IMR-90 (cell line): ENCODE measurements around the gene HOXA7. TPM values are rescaled to one million over a fixed set of nuclear protein-coding genes. Genes with fewer than 3 reads are reported as not detected.

Experiments
- ATAC-seq: fragments of 200-7000 bp; cut with Tn5 transposase; 2 replicates; pipeline ENCODE4 v1.9.1; 2020; ENCODE audit warnings: low read depth, mild to moderate bottlenecking, moderate library complexity
- BruUV-seq: library from RNA; stranded (reverse); fragments of 400-500 nt; replicated peaks from 2 replicates; lab custom pipeline; 2021; lab: Mats Ljungman, UMichigan
- CTCF ChIA-PET: fragments of 300-600 bp; formaldehyde crosslinking; extraction: SDS; loops from one replicate; lab custom pipeline; 2021; ENCODE audit warnings: antibody characterized with exemption; lab: Yijun Ruan, JAX
- POLR2A ChIA-PET: fragments of 300-600 bp; sonication (Branson Sonifier 250); formaldehyde crosslinking; loops from one replicate; lab custom pipeline; 2022; ENCODE audit warnings: antibody characterized with exemption; ENCODE audit not compliant: unreplicated experiment; lab: Charles Lee
- DNase-seq: peaks from one replicate; pipeline ENCODE4 v3.0.0; 2013
- H2AFZ ChIP-seq: replicated peaks from 2 replicates; pipeline ENCODE3; 2013; ENCODE audit warnings: low read length, mild to moderate bottlenecking; ENCODE audit not compliant: poor library complexity
- H2AK5ac ChIP-seq: 2 replicates; pipeline ENCODE4 v1.6.1; 2013; ENCODE audit warnings: low read depth, low read length, inconsistent platforms
- H2AK9ac ChIP-seq: replicated peaks from 2 replicates; pipeline ENCODE3; 2013; ENCODE audit warnings: mild to moderate bottlenecking, low read depth, low read length, moderate library complexity; ENCODE audit not compliant: poor library complexity
- H2BK120ac ChIP-seq: 2 replicates; pipeline ENCODE4 v1.6.1; 2013; ENCODE audit warnings: low read depth, low read length, inconsistent platforms
- H2BK15ac ChIP-seq: 3 replicates; pipeline ENCODE4 v1.6.1; 2013; ENCODE audit warnings: low read depth, low read length, inconsistent platforms
- H2BK20ac ChIP-seq: 2 replicates; pipeline ENCODE4 v1.6.1; 2013; ENCODE audit warnings: low read depth, mild to moderate bottlenecking, inconsistent platforms, low read length, moderate library complexity
- H2BK5ac ChIP-seq: 2 replicates; pipeline ENCODE4 v1.6.1; 2013; ENCODE audit warnings: mild to moderate bottlenecking, low read depth, low read length, inconsistent platforms; ENCODE audit not compliant: poor library complexity, severe bottlenecking
- H3K14ac ChIP-seq: replicated peaks from 2 replicates; pipeline ENCODE4 v1.6.1; 2013; ENCODE audit warnings: low read depth, low read length, inconsistent platforms
- H3K18ac ChIP-seq: 2 replicates; pipeline ENCODE4 v1.6.1; 2013; ENCODE audit warnings: low read depth, low read length, control low read depth
- H3K23ac ChIP-seq: 2 replicates; pipeline ENCODE4 v1.6.1; 2013; ENCODE audit warnings: low read depth, low read length, inconsistent platforms
- H3K27ac ChIP-seq: 2 replicates; pipeline ENCODE4 v1.5.1; 2013; ENCODE audit warnings: mild to moderate bottlenecking, control low read depth, low read length; ENCODE audit not compliant: insufficient read depth
- H3K27me3 ChIP-seq: 2 replicates; pipeline ENCODE4 v1.6.1; 2013; ENCODE audit warnings: low read length; ENCODE audit not compliant: control insufficient read depth, insufficient read depth
- H3K36me3 ChIP-seq: 2 replicates; pipeline ENCODE4 v1.6.1; 2013; ENCODE audit warnings: low read length, mixed read lengths; ENCODE audit not compliant: control insufficient read depth, insufficient read depth
- H3K4ac ChIP-seq: 2 replicates; pipeline ENCODE4 v1.6.1; 2013; ENCODE audit warnings: low read depth, low read length, inconsistent platforms
- H3K4me1 ChIP-seq: 2 replicates; pipeline ENCODE4 v1.6.1; 2013; ENCODE audit warnings: low read length, mixed read lengths; ENCODE audit not compliant: control insufficient read depth, insufficient read depth
- H3K4me2 ChIP-seq: 2 replicates; pipeline ENCODE4 v1.6.1; 2013; ENCODE audit warnings: low read depth, mild to moderate bottlenecking, control low read depth, low read length, moderate library complexity
- H3K4me3 ChIP-seq: 2 replicates; pipeline ENCODE4 v1.5.1; 2013; ENCODE audit warnings: low read depth, mild to moderate bottlenecking, control low read depth, low read length, moderate library complexity; ENCODE audit not compliant: insufficient read depth
- H3K56ac ChIP-seq: 2 replicates; pipeline ENCODE4 v1.6.1; 2013; ENCODE audit warnings: low read length, inconsistent platforms; ENCODE audit not compliant: insufficient read depth; ENCODE audit errors: extremely low read depth
- H3K79me1 ChIP-seq, 2 experiments: 2 replicates each; pipeline ENCODE4 v1.6.1; 2013; ENCODE audit warnings: low read length in 2 of 2, inconsistent platforms in 1 of 2, low read depth in 1 of 2
- H3K9ac ChIP-seq: 2 replicates; pipeline ENCODE4 v1.6.1; 2013; ENCODE audit warnings: low read depth, low read length, control low read depth
- H3K9me1 ChIP-seq: 2 replicates; pipeline ENCODE4 v1.6.1; 2013; ENCODE audit warnings: low read length, inconsistent platforms; ENCODE audit not compliant: insufficient read depth
- H3K9me3 ChIP-seq: 2 replicates; pipeline ENCODE4 v1.6.1; 2013; ENCODE audit warnings: low read length; ENCODE audit not compliant: control insufficient read depth, insufficient read depth
- H4K20me1 ChIP-seq: 2 replicates; pipeline ENCODE4 v1.6.1; 2013; ENCODE audit warnings: low read length, inconsistent platforms; ENCODE audit not compliant: insufficient read depth
- H4K5ac ChIP-seq: 2 replicates; pipeline ENCODE4 v1.6.1; 2013; ENCODE audit warnings: mild to moderate bottlenecking, low read depth, low read length, control low read depth
- H4K8ac ChIP-seq, 2 experiments: 2 replicates each; pipeline ENCODE4 v1.6.1; 2013; ENCODE audit warnings: low read depth in 2 of 2, low read length in 2 of 2, control low read depth in 1 of 2, inconsistent platforms in 1 of 2
- H4K91ac ChIP-seq: 2 replicates; pipeline ENCODE4 v1.6.1; 2013; ENCODE audit warnings: low read depth, low read length, inconsistent platforms; ENCODE audit not compliant: insufficient read depth
- BHLHE40 ChIP-seq: fragments of 150-350 bp; IDR thresholded peaks from 2 replicates; pipeline ENCODE4 v1.6.1; 2016; ENCODE audit warnings: mild to moderate bottlenecking, low read depth, low read length
- CEBPB ChIP-seq: IDR thresholded peaks from 2 replicates; pipeline ENCODE4 v1.6.1; 2012; ENCODE audit warnings: low read depth, low read length, improper control_type of control experiment
- CHD1 ChIP-seq: IDR thresholded peaks from 2 replicates; pipeline ENCODE4 v1.6.1; 2012; ENCODE audit warnings: low read depth, low read length, improper control_type of control experiment
- ELK1 ChIP-seq: fragments of 150-350 bp; IDR thresholded peaks from 2 replicates; pipeline ENCODE4 v1.6.1; 2016; ENCODE audit warnings: low read depth, mild to moderate bottlenecking, low read length, moderate library complexity, borderline replicate concordance
- NFE2L2 ChIP-seq: fragments of 150-350 bp; IDR thresholded peaks from 2 replicates; pipeline ENCODE4 v1.6.1; 2016; ENCODE audit warnings: low read depth, mild to moderate bottlenecking, low read length
- POLR2A ChIP-seq: IDR thresholded peaks from 2 replicates; pipeline ENCODE4 v1.6.1; 2012; ENCODE audit warnings: mild to moderate bottlenecking, low read depth, low read length
- RFX5 ChIP-seq: IDR thresholded peaks from 2 replicates; pipeline ENCODE4 v1.8.0; 2012; ENCODE audit warnings: low read depth, mild to moderate bottlenecking, low read length, moderate library complexity
- SMC3 ChIP-seq: fragments of 150-350 bp; IDR thresholded peaks from 2 replicates; pipeline ENCODE4 v1.6.1; 2016; ENCODE audit warnings: low read depth, mild to moderate bottlenecking, antibody characterized with exemption, low read length, moderate library complexity
- WGBS, 2 experiments: methylation state at CpG; one replicate each; pipeline versions ENCODE4 v1.1.5 to v1.1.7; 2013; ENCODE audit warnings: missing lambda C conversion rate in 2 of 2; ENCODE audit not compliant: insufficient read length in 1 of 2; ENCODE audit errors: extremely low coverage in 2 of 2; 5-methylcytosine and 5-hydroxymethylcytosine counted together
- dilution Hi-C: fragments of 300-500 bp; cut with HindIII; formaldehyde crosslinking; loops from one replicate; pipeline ENCODE4 v1.14.3; 2018; ENCODE audit warnings: low sequenced_read_pairs; ENCODE audit not compliant: unreplicated experiment
- in situ Hi-C: fragments of 300-500 bp; cut with MboI; formaldehyde crosslinking; loops from 3 replicates; pipeline ENCODE4 v1.14.3; 2019; ENCODE audit warnings: low sequenced_read_pairs, inconsistent platforms, mixed read lengths
- intact Hi-C: fragments of 100-400 bp; cut with micrococcal nuclease; formaldehyde crosslinking; loops from 2 replicates; pipeline ENCODE4 v1.10.0; 2022
- polyA plus RNA-seq, 3 experiments: library from polyadenylated mRNA; depleted of rRNA; stranded (reverse); fragments of >200 nt; gene quantifications; 2 replicates each; pipeline ENCODE4 v1.2.3, GENCODE V29; 2012; ENCODE audit warnings: low replicate concordance in 1 of 3
- total RNA-seq: library from RNA; depleted of rRNA; stranded (reverse); fragments of >200 nt; gene quantifications from 2 replicates; pipeline ENCODE4 v1.2.3, GENCODE V29; 2012
- TF ChIP-seq, protein P1 (sequence below): conservative IDR thresholded peaks from 2 replicates; pipeline ENCODE4 v1.5.1; 2012; ENCODE audit warnings: mild to moderate bottlenecking, low read depth, low read length, improper control_type of control experiment

HOXA7 gene
- total and polyA plus RNA-seq, 2 of the 4 experiments (the other 2 are of a cell fraction), result 0.18 to 1.7 TPM

DNA sequence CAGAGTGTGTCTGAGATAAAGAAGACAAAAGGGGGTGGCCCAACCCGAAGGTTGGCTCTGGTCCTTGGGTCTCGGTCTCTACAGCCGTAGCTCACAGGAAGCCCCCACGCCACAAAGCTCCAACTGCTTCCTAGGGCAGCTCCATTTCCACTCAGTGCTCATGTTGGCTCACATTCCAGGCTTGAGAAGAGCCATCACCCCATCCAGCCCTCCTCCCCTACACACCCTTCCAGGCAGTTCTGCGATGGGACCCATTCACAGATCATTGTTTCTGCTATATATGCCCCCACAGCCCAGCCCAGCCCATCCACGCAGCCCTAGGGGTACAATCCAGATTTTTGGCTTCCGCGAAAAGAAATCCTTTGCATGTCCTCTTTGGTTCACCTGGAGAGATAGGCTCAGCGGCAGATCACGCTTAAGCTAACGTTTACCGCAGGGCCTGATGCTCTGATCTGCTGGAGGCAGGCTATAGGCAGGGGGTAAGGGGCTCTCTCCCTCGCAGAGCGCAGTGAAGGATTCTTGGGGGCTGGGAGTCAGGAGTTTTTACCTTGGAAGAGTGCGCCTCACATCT, 34.8 kb upstream of the HOXA7 start:
- Histone ChIP-seq H3K9ac (no peak overlapping the region), H3K23ac (no peak overlapping the region), H3K18ac (no peak overlapping the region), H2BK5ac (no peak overlapping the region), H3K4me1 (peaks cover 1% of the 10 kb centered on the region; the same call in 1 of the 2 replicates), H2BK120ac (no peak overlapping the region), H3K4me3 (no peak overlapping the region), H4K5ac (no peak overlapping the region), H3K9me3 (peaks cover 16% of the 10 kb centered on the region; the same call in 1 of the 2 replicates), H3K27me3 (peaks cover 92% of the 10 kb centered on the region), H3K4ac (no peak overlapping the region), H3K14ac (no peak overlapping the region), H4K91ac (no peak overlapping the region), H2BK15ac (no peak overlapping the region), H3K36me3 (no peaks in the 10 kb centered on the region), H2AFZ (no peak overlapping the region), H3K56ac (no peak overlapping the region), H3K4me2 (no peak overlapping the region), H4K20me1 (peaks cover 10% of the 10 kb centered on the region; the same call in 1 of the 2 replicates), H2AK9ac (no peak overlapping the region), H3K79me1 (no peaks in the 10 kb centered on the region), H2BK20ac (no peak overlapping the region), H4K8ac (no peak overlapping the region), H3K9me1 (no peaks in the 10 kb centered on the region), H2AK5ac (no peak overlapping the region), H3K27ac (no peak overlapping the region)
- POLR2A ChIA-PET, result no interaction called here
- CTCF ChIA-PET, result interaction anchor here (0.7 kb wide), 1 partner anchor 1048 kb away, joined by 3 read pairs; no protein-coding TSS in a partner anchor
- DNase-seq (no peak), ATAC-seq (no peak)
- in situ Hi-C loops (loop anchor here (10.0 kb wide), 1 partner anchor 884 kb away; no protein-coding TSS in a partner anchor), intact Hi-C loops (loop anchor here (10.0 kb wide), 4 partner anchors 554 to 1914 kb away; partner anchors contain the start of gene TAX1BP1), dilution Hi-C loops (no loop called here)
- WGBS, 2 experiments, result 33% methylated on average over 1 of the region's 15 CpGs; no CpG with 5 or more reads in 1 of the 2 experiments
- no TSS peak for BruUV-seq
- no peak for TF ChIP-seq NFE2L2
- no peak for TF ChIP-seq RFX5
- no peak for TF ChIP-seq ELK1
- no peak for TF ChIP-seq CEBPB
- no peak for TF ChIP-seq SMC3
- no peak for TF ChIP-seq BHLHE40
- TF ChIP-seq, protein P1, sequence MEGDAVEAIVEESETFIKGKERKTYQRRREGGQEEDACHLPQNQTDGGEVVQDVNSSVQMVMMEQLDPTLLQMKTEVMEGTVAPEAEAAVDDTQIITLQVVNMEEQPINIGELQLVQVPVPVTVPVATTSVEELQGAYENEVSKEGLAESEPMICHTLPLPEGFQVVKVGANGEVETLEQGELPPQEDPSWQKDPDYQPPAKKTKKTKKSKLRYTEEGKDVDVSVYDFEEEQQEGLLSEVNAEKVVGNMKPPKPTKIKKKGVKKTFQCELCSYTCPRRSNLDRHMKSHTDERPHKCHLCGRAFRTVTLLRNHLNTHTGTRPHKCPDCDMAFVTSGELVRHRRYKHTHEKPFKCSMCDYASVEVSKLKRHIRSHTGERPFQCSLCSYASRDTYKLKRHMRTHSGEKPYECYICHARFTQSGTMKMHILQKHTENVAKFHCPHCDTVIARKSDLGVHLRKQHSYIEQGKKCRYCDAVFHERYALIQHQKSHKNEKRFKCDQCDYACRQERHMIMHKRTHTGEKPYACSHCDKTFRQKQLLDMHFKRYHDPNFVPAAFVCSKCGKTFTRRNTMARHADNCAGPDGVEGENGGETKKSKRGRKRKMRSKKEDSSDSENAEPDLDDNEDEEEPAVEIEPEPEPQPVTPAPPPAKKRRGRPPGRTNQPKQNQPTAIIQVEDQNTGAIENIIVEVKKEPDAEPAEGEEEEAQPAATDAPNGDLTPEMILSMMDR, result no peak
- no peak for TF ChIP-seq POLR2A
- TF ChIP-seq CHD1, result no peak
